ENCODE measurements around the gene TMEM208. TPM values are rescaled to one million over a fixed set of nuclear protein-coding genes. Genes with fewer than 3 reads are reported as not detected.

Gene TMEM208
- total and polyA plus RNA-seq, 2 of the 13 experiments (the other 11 are each of a cell fraction or from before 2014, with no cell fraction given) = 58.8 to 72.9 TPM

DNA sequence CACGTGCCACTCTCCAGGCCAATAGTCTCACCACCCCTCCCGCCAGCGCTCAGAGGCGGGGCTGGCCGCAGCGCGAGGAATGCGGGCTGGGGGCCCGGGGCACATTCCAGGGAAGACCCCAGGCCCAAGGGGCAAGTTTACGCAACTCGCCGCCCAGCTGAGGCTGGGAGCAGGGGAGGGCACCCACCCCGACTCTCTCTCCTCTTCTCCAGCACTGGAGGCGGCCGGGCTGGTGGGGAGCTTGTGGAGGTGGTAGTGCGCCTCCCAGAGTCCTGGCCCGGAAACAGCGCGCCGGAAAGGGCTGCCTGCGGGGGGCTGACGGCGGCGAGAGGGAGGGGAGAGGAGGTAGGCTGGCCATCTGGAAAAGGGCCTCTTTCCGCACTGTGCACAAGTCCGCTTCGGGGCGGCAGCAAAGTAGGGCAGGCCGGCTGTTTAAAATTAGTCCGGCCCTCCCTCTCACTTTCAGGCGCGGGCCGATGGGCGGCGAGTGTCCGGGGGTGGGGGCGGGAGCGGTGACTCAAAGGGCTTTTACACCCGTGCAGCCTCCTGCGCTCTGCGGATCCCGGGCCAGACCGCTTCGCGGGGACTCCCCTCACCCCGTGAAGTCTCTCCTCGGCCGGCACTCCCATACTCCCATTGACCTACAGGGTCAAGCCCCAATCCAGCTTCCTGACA lies 19.3 kb downstream of the TMEM208 start (continued):
- TF ChIP-seq, protein P1, sequence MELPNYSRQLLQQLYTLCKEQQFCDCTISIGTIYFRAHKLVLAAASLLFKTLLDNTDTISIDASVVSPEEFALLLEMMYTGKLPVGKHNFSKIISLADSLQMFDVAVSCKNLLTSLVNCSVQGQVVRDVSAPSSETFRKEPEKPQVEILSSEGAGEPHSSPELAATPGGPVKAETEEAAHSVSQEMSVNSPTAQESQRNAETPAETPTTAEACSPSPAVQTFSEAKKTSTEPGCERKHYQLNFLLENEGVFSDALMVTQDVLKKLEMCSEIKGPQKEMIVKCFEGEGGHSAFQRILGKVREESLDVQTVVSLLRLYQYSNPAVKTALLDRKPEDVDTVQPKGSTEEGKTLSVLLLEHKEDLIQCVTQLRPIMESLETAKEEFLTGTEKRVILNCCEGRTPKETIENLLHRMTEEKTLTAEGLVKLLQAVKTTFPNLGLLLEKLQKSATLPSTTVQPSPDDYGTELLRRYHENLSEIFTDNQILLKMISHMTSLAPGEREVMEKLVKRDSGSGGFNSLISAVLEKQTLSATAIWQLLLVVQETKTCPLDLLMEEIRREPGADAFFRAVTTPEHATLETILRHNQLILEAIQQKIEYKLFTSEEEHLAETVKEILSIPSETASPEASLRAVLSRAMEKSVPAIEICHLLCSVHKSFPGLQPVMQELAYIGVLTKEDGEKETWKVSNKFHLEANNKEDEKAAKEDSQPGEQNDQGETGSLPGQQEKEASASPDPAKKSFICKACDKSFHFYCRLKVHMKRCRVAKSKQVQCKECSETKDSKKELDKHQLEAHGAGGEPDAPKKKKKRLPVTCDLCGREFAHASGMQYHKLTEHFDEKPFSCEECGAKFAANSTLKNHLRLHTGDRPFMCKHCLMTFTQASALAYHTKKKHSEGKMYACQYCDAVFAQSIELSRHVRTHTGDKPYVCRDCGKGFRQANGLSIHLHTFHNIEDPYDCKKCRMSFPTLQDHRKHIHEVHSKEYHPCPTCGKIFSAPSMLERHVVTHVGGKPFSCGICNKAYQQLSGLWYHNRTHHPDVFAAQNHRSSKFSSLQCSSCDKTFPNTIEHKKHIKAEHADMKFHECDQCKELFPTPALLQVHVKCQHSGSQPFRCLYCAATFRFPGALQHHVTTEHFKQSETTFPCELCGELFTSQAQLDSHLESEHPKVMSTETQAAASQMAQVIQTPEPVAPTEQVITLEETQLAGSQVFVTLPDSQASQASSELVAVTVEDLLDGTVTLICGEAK (IDR thresholded peaks at IDR 0.05) = no peak
- TF ChIP-seq, protein P1 (CRISPR knock-in tag; IDR thresholded peaks at IDR 0.05) = peak; percentile 91; the same call in 1 of the 2 replicates
- TF ChIP-seq, protein P2, sequence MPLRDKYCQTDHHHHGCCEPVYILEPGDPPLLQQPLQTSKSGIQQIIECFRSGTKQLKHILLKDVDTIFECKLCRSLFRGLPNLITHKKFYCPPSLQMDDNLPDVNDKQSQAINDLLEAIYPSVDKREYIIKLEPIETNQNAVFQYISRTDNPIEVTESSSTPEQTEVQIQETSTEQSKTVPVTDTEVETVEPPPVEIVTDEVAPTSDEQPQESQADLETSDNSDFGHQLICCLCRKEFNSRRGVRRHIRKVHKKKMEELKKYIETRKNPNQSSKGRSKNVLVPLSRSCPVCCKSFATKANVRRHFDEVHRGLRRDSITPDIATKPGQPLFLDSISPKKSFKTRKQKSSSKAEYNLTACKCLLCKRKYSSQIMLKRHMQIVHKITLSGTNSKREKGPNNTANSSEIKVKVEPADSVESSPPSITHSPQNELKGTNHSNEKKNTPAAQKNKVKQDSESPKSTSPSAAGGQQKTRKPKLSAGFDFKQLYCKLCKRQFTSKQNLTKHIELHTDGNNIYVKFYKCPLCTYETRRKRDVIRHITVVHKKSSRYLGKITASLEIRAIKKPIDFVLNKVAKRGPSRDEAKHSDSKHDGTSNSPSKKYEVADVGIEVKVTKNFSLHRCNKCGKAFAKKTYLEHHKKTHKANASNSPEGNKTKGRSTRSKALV (CRISPR knock-in tag; IDR thresholded peaks at IDR 0.05) = peak; percentile 92; the same call in 1 of the 2 replicates
- TF ChIP-seq IKZF1 (IDR thresholded peaks at IDR 0.05) (no peak), HNRNPL (IDR thresholded peaks at IDR 0.05; ENCODE audit: low read depth, low read length) (0 out of 2 replicates have a peak, but pooled peaks have one; percentile 10), ZBTB8A (CRISPR knock-in tag; IDR thresholded peaks at IDR 0.05; ENCODE audit: borderline replicate concordance, low read depth) (no peak), ZBTB38 (CRISPR knock-in tag; IDR thresholded peaks at IDR 0.05) (no peak; the same call in none of the 2 replicates), ZNF138 (CRISPR knock-in tag; IDR thresholded peaks at IDR 0.05; ENCODE audit: low read depth) (peak; percentile 75; the same call in 1 of the 2 replicates), CEBPG (CRISPR knock-in tag; IDR thresholded peaks at IDR 0.05) (peak; percentile 95), SOX13 (IDR thresholded peaks at IDR 0.05) (no peak), SOX13 (CRISPR knock-in tag; conservative IDR thresholded peaks at IDR 0.05 in 1 of 2, IDR thresholded peaks at IDR 0.05 in 1 of 2) (peak in 1 of 2 experiments; percentile 83; a peak in 2 of 4 replicates), ZNF496 (CRISPR knock-in tag; IDR thresholded peaks at IDR 0.05; ENCODE audit: insufficient replicate concordance) (no peak), DR1 (CRISPR knock-in tag; IDR thresholded peaks at IDR 0.05) (peak; percentile 67), RELA (CRISPR knock-in tag; IDR thresholded peaks at IDR 0.05) (no peak), ZNF274 (CRISPR knock-in tag; IDR thresholded peaks at IDR 0.05) (peak; percentile 61)
- TF ChIP-seq, protein P3, sequence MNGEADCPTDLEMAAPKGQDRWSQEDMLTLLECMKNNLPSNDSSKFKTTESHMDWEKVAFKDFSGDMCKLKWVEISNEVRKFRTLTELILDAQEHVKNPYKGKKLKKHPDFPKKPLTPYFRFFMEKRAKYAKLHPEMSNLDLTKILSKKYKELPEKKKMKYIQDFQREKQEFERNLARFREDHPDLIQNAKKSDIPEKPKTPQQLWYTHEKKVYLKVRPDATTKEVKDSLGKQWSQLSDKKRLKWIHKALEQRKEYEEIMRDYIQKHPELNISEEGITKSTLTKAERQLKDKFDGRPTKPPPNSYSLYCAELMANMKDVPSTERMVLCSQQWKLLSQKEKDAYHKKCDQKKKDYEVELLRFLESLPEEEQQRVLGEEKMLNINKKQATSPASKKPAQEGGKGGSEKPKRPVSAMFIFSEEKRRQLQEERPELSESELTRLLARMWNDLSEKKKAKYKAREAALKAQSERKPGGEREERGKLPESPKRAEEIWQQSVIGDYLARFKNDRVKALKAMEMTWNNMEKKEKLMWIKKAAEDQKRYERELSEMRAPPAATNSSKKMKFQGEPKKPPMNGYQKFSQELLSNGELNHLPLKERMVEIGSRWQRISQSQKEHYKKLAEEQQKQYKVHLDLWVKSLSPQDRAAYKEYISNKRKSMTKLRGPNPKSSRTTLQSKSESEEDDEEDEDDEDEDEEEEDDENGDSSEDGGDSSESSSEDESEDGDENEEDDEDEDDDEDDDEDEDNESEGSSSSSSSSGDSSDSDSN (CRISPR knock-in tag; IDR thresholded peaks at IDR 0.05) = peak; percentile 91

All from HepG2 (cell line).